ENCODE data around the gene LUC7L. TPM values are rescaled to one million over a fixed set of nuclear protein-coding genes. Genes with fewer than 3 reads are reported as not detected.
"Not testable (repeated sequence)": the region's sequence is repeated elsewhere in the genome, so short reads cannot be mapped to it uniquely, and the experiment has no call there.

LUC7L gene
- total RNA-seq, 2 experiments from 2014 or later: 94.8 to 98.4 TPM

DNA sequence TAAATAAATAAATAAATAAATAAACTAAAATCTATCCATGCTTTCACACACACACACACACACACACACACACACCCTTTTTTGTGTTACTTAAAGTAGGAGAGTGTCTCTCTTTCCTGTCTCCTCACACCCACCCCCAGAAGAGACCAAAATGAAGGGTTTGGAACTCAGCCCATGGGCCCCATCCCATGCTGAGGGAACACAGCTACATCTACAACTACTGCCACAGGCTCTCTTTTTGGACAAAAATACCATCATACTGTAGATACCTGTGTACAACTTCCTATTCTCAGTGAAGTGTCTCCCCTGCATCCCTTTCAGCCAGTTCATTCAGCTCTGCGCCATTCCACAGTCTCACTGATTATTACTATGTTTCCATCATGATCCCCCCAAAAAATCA lies 58.5 kb downstream of the LUC7L start:
- peaks cover 0 to 4% of the 10 kb centered on the region in 2 experiments for H3K9me3 ChIP-seq (ENCODE audit: control insufficient read depth in 1 of 2, insufficient read depth in 1 of 2, low read length in 2 of 2)
- TF ChIP-seq, protein P1, sequence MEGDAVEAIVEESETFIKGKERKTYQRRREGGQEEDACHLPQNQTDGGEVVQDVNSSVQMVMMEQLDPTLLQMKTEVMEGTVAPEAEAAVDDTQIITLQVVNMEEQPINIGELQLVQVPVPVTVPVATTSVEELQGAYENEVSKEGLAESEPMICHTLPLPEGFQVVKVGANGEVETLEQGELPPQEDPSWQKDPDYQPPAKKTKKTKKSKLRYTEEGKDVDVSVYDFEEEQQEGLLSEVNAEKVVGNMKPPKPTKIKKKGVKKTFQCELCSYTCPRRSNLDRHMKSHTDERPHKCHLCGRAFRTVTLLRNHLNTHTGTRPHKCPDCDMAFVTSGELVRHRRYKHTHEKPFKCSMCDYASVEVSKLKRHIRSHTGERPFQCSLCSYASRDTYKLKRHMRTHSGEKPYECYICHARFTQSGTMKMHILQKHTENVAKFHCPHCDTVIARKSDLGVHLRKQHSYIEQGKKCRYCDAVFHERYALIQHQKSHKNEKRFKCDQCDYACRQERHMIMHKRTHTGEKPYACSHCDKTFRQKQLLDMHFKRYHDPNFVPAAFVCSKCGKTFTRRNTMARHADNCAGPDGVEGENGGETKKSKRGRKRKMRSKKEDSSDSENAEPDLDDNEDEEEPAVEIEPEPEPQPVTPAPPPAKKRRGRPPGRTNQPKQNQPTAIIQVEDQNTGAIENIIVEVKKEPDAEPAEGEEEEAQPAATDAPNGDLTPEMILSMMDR (IDR thresholded peaks at IDR 0.05): no peak
- peaks cover 56 to 60% of the 10 kb centered on the region in 2 experiments for H3K27me3 ChIP-seq (ENCODE audit: control insufficient read depth in 1 of 2, insufficient read depth in 2 of 2, low read length in 2 of 2)
- Mint-ChIP-seq H3K27me3 (peaks cover 82% of the 10 kb centered on the region), H3K36me3 (ENCODE audit: low read depth) (no peaks in the 10 kb centered on the region), H3K27ac (no peak overlapping the region), H3K9me3 (no peaks in the 10 kb centered on the region), H3K4me1 (ENCODE audit: low read depth) (peaks cover 13% of the 10 kb centered on the region), H3K4me3 (no peak overlapping the region)
- peaks cover 18% of the 10 kb centered on the region for H3K4me1 ChIP-seq (ENCODE audit: insufficient read depth, low read length)
- no peak overlapping the region for H3K27ac ChIP-seq (ENCODE audit: low read depth in 1 of 2, low read length in 2 of 2)
- no peaks in the 10 kb centered on the region for H3K36me3 ChIP-seq (ENCODE audit: insufficient read depth, low read length)
- ATAC-seq (ENCODE audit: poor library complexity) (no peak), DNase-seq (no peak)
- intact Hi-C loops (cut with DNase I, micrococcal nuclease): no loop called here
- no peak overlapping the region for H3K4me3 ChIP-seq (ENCODE audit: low read length)
- POLR2A ChIA-PET: no interaction called here
- CTCF ChIA-PET: no interaction called here

DNA sequence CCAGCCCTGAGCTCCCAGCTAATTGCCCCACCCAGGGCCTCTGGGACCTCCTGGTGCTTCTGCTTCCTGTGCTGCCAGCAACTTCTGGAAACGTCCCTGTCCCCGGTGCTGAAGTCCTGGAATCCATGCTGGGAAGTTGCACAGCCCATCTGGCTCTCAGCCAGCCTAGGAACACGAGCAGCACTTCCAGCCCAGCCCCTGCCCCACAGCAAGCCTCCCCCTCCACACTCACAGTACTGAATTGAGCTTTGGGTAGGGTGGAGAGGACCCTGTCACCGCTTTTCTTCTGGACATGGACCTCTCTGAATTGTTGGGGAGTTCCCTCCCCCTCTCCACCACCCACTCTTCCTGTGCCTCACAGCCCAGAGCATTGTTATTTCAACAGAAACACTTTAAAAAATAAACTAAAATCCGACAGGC lies 59.2 kb downstream of the LUC7L start:
- H3K27ac ChIP-seq (ENCODE audit: low read depth in 1 of 2, low read length in 2 of 2); H3K36me3 ChIP-seq (ENCODE audit: insufficient read depth, low read length); ATAC-seq (ENCODE audit: poor library complexity); POLR2A ChIA-PET; H3K4me3 ChIP-seq (ENCODE audit: low read length); intact Hi-C loops (cut with DNase I, micrococcal nuclease); H3K27ac Mint-ChIP-seq; H3K4me1 Mint-ChIP-seq (ENCODE audit: low read depth); DNase-seq; H3K36me3 Mint-ChIP-seq (ENCODE audit: low read depth); CTCF ChIA-PET; H3K4me3 Mint-ChIP-seq; H3K9me3 Mint-ChIP-seq: not testable (repeated sequence)
- Histone ChIP-seq H3K27me3 (ENCODE audit: control insufficient read depth in 1 of 2, insufficient read depth in 2 of 2, low read length in 2 of 2) (peaks cover 55 to 60% of the 10 kb centered on the region in 2 experiments), H3K4me1 (ENCODE audit: insufficient read depth, low read length) (peaks cover 25% of the 10 kb centered on the region), H3K9me3 (ENCODE audit: control insufficient read depth in 1 of 2, insufficient read depth in 1 of 2, low read length in 2 of 2) (peaks cover 0 to 11% of the 10 kb centered on the region in 2 experiments)
- H3K27me3 Mint-ChIP-seq: peaks cover 82% of the 10 kb centered on the region

DNA sequence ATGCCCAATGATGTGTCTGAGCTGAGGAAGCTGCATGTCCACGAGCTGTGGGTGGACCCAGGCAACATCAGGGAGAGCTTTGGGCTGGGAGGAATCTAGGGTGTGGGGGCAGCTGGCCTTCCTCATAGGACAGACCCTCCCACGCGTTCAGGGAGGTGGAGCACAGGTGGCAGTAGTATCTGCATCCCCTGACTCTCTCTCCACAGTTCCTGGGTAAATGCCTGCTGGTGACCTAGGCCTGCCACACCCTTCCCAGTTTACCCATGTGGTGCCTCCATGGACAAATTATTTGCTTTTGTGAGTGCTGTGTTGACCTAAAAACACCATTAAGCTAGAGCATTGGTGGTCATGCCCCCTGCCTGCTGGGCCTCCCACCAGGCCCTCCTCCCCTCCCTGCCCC lies 60.2 kb downstream of the LUC7L start:
- DNase-seq: no peak

More for the DNA sequence above, 60.2 kb downstream of the LUC7L start:
- no peak overlapping the region for H3K4me3 ChIP-seq (ENCODE audit: low read length)
- ChIA-PET CTCF (no interaction called here), POLR2A (no interaction called here)
- H3K27ac ChIP-seq (ENCODE audit: low read depth in 1 of 2, low read length in 2 of 2): no peak overlapping the region
- H3K4me1 ChIP-seq (ENCODE audit: insufficient read depth, low read length): peaks cover 28% of the 10 kb centered on the region
- intact Hi-C loops (cut with DNase I, micrococcal nuclease): no loop called here
- no peak overlapping the region for H3K27ac Mint-ChIP-seq
- H3K36me3 ChIP-seq (ENCODE audit: insufficient read depth, low read length): no peaks in the 10 kb centered on the region
- H3K4me3 Mint-ChIP-seq: no peak overlapping the region
- peaks cover 72% of the 10 kb centered on the region for H3K27me3 Mint-ChIP-seq
- TF ChIP-seq, protein P1 (IDR thresholded peaks at IDR 0.05): no peak
- H3K9me3 ChIP-seq (ENCODE audit: control insufficient read depth in 1 of 2, insufficient read depth in 1 of 2, low read length in 2 of 2): peaks cover 0 to 13% of the 10 kb centered on the region in 2 experiments
- peaks cover 52 to 54% of the 10 kb centered on the region in 2 experiments for H3K27me3 ChIP-seq (ENCODE audit: control insufficient read depth in 1 of 2, insufficient read depth in 2 of 2, low read length in 2 of 2)
- H3K36me3 Mint-ChIP-seq (ENCODE audit: low read depth): no peaks in the 10 kb centered on the region
- no peaks in the 10 kb centered on the region for H3K9me3 Mint-ChIP-seq
- no peaks in the 10 kb centered on the region for H3K4me1 Mint-ChIP-seq (ENCODE audit: low read depth)
- no peak for ATAC-seq (ENCODE audit: poor library complexity)

Data from CD4-positive, alpha-beta T cell (primary cell).